KBM-7 (cell line): ENCODE results near the gene IRAK3.
"Not testable (repeated sequence)": the region's sequence is repeated elsewhere in the genome, so short reads cannot be mapped to it uniquely, and the experiment has no call there.

ENCODE experiments used
- DNase-seq: peaks from one replicate; pipeline ENCODE4 v3.0.0-alpha.2; 2015
- in situ Hi-C: fragments of 300-500 bp; cut with MboI; formaldehyde crosslinking; loops from 2 replicates; pipeline ENCODE4 v1.14.3; 2020; ENCODE audit warnings: low sequenced_read_pairs, low pct_unique_long_range_greater_than_20kb, mixed read lengths

The IRAK3 gene

GRCh38 chr12:66287275-66287674 lies 98.3 kb downstream of the IRAK3 start:
- in situ Hi-C loops = no loop called here
- DNase-seq = no peak

GRCh38 chr12:66288121-66288520 lies 99.1 kb downstream of the IRAK3 start:
- DNase-seq = peak; percentile 36
- in situ Hi-C loops = no loop called here

DNA sequence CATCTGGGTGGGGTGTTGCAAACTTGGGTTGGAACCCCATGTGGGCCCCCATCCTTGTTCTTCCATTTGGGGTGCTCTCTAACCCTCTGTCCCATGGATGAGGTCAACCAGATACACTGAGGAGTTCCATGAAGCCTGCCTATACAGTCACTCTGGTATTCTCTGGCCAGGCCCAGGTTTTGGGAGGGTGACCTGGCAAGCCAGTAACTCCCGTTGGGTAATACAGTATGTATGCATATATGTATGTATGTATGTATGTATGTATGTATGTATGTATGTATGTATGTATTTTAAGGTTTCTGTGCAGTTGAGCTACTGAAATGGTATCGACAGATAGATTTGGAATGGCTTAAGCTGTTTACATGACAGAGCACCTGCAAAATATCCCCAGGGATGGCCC lies 100.5 kb downstream of the IRAK3 start:
- no peak for DNase-seq
- in situ Hi-C loops = no loop called here

GRCh38 chr12:66290716-66291200 lies 101.7 kb downstream of the IRAK3 start:
- in situ Hi-C loops = no loop called here
- DNase-seq = no peak

DNA sequence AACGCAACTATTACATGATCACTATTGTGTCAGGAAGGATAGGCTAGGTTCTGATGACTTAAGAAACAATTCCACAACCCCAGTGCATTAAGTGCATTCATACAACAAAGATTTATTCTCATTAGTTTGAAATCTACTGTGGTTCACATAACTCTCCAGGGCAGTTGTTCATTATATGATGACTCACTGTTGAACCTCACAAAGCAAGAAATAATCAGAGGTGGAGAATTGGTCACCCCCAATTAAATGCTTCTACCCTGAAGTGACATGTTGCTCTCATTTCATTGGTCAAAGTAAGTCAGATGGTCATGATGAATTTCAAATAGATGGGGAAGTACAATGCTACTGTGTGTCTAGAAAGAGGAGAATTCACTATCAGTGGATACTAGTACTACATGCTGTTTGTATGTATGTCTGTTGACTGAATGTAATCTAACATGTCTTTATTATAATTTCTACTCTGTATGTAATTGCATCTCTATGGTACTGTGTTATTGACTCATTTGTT lies 107.2 kb downstream of the IRAK3 start:
- no peak for DNase-seq
- in situ Hi-C loops = no loop called here

DNA sequence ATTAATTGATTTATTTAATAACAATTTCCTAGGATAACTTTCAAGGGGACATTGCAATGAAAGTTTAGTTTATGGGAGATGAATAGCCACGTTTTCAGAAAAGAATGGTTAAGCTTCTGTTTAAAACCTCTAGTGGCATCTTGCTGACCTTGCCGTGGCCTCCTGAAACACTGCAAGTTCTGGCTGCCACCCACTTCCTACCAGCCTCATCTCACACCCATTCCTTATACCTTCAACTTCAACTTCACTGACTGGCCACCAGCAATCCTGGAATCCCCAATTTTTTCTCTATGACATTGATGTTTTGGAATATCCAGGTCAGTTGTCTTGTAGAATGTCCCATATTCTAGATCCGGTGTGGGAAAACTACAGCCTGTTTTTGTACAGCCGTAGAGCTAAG lies 108.1 kb downstream of the IRAK3 start:
- in situ Hi-C loops = no loop called here
- no peak for DNase-seq

DNA sequence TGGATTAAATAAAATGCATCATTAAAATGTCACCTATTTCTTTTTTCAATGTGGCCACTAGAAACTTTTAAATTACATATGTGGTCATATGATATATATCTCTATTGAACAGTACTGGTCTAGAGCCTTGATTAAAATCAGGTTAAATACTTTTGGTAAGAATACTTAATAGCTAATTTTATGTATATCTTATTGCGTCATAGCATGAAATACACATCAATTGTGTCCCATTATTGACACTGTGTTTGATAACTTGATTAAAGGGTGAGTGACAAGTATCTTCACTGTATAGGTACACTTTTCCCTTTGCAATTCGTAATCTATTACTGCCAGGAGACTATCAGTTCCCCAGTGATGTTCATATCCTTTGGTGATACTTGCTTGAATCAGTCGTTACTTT lies 108.9 kb downstream of the IRAK3 start:
- no peak for DNase-seq
- in situ Hi-C loops = no loop called here

GRCh38 chr12:66301944-66302826 lies 113.2 kb downstream of the IRAK3 start, which contains the start of gene HELB:
HELB (plus strand) TSS chr12:66302493; CDS start chr12:66302604, 111 bp downstream.
- in situ Hi-C loops = no loop called here
- peak; percentile 93 for DNase-seq

- no peak for DNase-seq
- in situ Hi-C loops = no loop called here
Observed at GRCh38 chr12:66302827-66303169, 113.8 kb downstream of the IRAK3 start.

GRCh38 chr12:66303316-66303804 lies 114.3 kb downstream of the IRAK3 start:
- DNase-seq, in situ Hi-C loops: not testable (repeated sequence)
